Stimulated activated effector memory CD8-positive, alpha-beta T cell treated with anti-CD3 and anti-CD28 coated beads, Interleukin-12 subunit alpha, Interleukin-12 subunit beta, amount 100 ng/mL, for 72 hours (primary cell): ENCODE measurements around the gene ATP4A.

Experiments used
- ATAC-seq: fragments of 150-1000 bp; cut with Tn5 transposase; 2 replicates; pipeline ENCODE4 v1.10.0; 2021
- DNase-seq, 2 donors: peaks; one replicate each; pipeline ENCODE4 v3.0.0; 2021 to 2022; ENCODE audit warnings: low spot score in 2 of 2
- H3K27ac Mint-ChIP-seq: one replicate; pipeline ENCODE4 v1.8.0; 2022; ENCODE audit warnings: mild to moderate bottlenecking, mixed read lengths
- H3K36me3 Mint-ChIP-seq: one replicate; pipeline ENCODE4 v1.8.0; 2022; ENCODE audit warnings: mild to moderate bottlenecking, mixed read lengths
- H3K4me1 Mint-ChIP-seq: one replicate; pipeline ENCODE4 v1.8.0; 2022; ENCODE audit warnings: mixed read lengths
- H3K4me3 Mint-ChIP-seq: one replicate; pipeline ENCODE4 v1.8.0; 2022; ENCODE audit warnings: mild to moderate bottlenecking, mixed read lengths
- H3K9me3 Mint-ChIP-seq: one replicate; pipeline ENCODE4 v1.8.0; 2022; ENCODE audit warnings: mixed read lengths

Gene ATP4A

DNA sequence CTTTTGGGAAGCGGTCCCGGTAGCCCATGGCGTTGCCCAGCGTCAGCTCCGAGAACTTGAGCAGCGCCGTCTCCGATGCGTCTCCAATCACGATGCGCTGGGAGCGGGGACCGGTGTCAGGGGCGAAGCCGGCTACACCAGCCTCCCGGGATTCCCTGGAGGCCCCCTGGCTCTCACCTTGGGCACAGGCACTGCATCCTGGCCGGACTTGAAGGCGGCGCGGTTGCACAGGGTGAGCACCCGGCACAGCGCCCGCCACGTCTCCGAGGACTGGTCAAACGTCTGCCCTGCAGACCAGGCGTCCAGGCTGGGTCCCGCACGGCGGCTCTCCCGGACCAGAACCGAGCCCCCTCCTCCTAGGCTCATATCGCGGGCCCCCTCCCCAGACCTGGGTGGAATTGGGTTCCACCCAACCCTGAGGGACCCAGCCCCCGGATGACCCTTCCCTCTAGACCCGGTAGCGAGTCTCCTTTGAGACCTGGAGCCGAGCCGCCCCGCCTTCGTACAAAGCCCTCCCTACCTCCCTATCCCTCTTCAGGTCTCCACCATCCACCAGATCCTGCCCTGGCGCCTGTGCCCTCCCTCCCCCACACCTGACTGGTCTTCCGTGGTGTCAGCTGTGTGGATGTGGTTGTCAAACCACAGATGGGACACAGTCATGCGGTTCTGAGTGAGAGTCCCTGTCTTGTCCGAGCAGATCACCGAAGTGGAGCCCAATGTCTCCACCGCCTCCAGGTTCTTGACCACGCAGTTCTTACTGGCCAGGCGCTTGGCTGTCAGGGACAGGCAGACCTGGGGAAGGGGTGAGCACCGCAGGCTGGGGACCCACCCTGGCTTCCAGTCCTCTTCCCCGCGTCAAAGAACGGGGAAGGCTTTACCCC is 4.8 kb downstream of the ATP4A start:
- no peaks in the 10 kb centered on the region for H3K9me3 Mint-ChIP-seq
- DNase-seq (no peak), ATAC-seq (no peak)
- no peaks in the 10 kb centered on the region for H3K36me3 Mint-ChIP-seq
- peak overlapping the region; percentile 67 for H3K4me3 Mint-ChIP-seq
- no peak overlapping the region for H3K27ac Mint-ChIP-seq
- peaks cover 12% of the 10 kb centered on the region for H3K4me1 Mint-ChIP-seq

DNA sequence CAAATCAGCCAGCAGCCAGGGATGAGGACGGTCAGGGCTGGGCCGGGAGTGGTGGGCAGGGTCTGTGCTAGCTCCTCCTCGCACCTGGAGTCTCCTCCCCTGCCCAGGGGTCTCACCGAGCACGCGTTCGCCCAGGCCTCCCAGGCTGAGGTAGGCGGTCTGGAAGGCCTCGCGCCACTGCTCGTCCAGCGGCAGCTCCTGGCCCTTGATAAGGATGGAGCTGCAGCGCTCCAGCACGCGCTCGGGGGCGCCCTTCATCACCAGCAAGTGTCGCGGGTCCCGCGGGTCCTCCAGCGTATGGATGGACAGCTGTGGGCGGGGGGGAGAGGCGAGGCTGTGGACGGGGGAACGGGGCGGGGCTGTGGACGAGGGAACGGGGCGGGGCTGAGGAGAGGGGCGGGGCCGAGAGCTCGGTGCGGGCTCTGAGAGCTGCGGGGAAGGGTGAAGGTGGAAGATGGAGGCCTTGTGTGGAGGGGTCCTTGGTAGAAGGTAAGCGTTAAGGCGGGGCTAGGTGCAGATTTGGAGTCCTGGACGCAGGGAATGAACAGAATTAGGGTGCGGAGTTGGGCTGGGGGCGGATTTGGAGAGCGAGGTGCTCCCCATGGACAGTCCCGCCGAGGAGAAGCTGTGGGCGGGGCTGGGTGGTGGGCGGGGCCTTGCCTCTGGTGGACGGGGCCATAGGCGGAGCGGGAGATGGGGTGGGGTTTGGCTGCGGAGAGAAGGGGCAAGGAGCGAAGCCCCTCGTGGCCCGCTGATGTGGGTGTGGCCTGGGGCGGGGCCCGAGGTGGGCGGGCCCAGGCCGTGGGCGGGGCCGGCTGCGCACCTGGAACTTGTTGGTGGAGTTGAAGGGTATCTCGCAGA is 5.7 kb downstream of the ATP4A start:
- H3K4me1 Mint-ChIP-seq = peaks cover 12% of the 10 kb centered on the region
- peak; percentile 60 for ATAC-seq

DNA sequence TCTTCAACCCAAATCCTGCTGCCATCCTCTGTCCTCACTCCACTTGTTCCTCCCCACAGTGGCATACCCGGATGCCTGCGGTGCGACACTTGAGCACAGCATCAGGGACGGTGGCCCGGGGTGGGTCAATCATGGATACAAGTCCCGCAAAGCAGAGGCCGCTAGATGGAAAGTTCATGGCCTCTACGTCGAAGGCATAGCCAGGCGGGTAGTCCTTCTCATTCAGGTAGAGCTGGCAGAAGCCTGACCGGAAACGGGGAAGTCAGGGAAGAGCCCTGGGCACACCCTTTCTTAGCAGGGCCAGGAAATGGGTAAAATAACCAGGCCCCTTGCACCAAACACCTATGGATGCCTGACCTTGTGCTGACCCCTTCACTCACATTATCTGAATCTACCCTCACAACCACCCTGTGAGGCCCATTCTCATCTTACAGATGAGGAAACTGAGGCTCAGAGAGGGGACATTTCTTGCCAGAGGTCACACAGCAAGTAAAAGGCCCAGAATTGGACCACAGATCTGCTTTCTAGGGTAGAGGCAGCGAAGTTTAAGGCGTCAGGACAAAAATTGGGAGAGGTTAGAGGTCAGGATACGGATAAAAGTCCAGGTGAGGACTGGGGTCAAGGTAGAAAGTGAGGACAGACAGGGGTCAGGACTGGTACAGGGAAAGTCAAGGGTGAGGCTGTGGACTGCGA is 6.5 kb downstream of the ATP4A start:
- no peaks in the 10 kb centered on the region for H3K9me3 Mint-ChIP-seq
- H3K27ac Mint-ChIP-seq = no peak overlapping the region
- DNase-seq (no peak), ATAC-seq (no peak)
- H3K36me3 Mint-ChIP-seq = no peaks in the 10 kb centered on the region
- peak overlapping the region; percentile 67 for H3K4me3 Mint-ChIP-seq
- H3K4me1 Mint-ChIP-seq = peaks cover 12% of the 10 kb centered on the region

More for the DNA sequence above, 5.7 kb downstream of the ATP4A start:
- peak in 1 of 2 donors; percentile 60 for DNase-seq
- H3K9me3 Mint-ChIP-seq = no peaks in the 10 kb centered on the region
- peak overlapping the region; percentile 67 for H3K4me3 Mint-ChIP-seq
- H3K27ac Mint-ChIP-seq = no peak overlapping the region
- no peaks in the 10 kb centered on the region for H3K36me3 Mint-ChIP-seq

DNA sequence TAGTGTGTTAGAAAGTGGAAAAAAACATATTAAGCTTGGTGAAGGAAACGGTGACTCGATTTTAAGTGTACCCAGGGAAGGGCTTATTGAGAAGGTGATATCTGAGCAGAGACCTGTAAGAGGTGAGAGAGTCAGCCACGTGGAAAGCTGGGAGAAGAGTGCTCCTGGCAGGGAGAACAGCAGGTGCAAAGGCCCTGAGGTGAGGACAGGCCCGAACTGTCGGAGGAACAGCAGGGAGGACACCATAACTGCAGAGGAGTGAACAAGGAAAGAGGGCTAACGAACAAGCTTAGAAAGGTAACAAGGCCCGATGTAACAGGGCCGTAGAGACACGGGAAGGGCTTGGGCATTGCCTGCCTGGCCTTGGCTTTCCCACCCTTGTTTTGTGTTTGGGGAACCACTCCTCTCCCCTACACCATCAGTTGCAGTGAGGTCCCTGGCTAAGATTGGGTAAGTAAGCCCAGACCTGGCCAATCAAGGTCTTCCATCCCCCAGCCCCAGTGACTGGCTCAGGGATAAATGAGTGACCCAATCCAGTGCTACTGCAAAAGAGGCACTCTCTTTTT is 7.3 kb downstream of the ATP4A start:
- Mint-ChIP-seq H3K4me3 (no peak overlapping the region), H3K4me1 (peaks cover 12% of the 10 kb centered on the region), H3K27ac (no peak overlapping the region), H3K36me3 (no peaks in the 10 kb centered on the region), H3K9me3 (no peaks in the 10 kb centered on the region)
- no peak for ATAC-seq
- no peak for DNase-seq

DNA sequence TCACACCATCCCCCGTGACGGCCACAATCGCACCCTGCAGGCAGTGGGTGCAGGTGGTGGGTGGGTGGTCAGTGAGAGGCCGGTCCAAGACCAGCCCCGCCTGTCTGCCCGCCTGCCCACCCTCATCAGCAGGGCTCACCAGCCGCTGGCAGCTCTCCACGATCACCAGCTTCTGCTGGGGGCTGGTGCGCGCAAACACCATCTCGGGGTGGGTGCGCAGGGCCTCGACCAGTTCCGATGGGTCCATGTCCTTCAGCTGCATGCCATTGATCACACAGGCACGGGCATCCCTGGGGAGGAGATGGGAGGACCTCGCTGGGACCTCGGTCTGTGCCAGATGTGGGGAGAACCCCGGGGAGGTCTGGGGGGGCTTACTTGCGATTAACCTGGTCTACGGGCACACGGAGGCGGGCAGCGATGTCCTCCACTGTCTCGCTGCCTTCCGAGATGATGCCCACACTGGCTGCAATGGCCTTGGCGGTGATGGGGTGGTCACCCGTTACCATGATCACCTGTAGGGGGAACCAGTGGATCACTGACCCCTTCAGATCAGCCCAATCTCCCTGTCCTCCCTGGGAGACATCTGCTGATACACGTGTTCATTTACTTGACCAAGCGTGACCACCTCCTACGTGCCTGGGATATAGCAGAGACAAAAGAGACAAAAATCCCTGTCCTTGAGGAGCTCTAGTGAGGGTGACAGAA is 8.0 kb downstream of the ATP4A start:
- ATAC-seq = no peak
- Mint-ChIP-seq H3K9me3 (no peaks in the 10 kb centered on the region), H3K27ac (no peak overlapping the region)

DNA sequence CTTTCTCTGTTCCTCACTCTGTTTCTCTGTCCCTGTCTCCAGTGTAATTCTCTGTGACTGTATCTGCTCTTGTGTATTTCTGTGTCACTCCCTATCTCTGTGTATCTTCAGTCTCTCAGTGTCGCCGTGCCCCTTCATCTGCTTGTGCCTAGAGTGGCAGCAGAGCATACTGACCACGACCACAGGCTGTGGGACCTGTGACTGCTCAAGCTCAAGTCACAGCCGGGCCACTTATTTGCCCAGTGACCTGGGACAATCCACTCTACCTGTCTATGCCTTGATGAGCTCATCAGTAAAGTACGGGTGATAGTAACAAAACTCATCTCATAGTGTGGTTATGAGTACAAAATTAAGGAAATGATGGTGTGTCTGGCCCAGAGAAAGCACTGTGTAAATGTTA is 9.4 kb downstream of the ATP4A start:
- Mint-ChIP-seq H3K4me3 (no peak overlapping the region), H3K9me3 (no peaks in the 10 kb centered on the region), H3K36me3 (peaks cover 17% of the 10 kb centered on the region), H3K4me1 (peaks cover 17% of the 10 kb centered on the region), H3K27ac (no peak overlapping the region)
- ATAC-seq = peak; percentile 7
- no peak for DNase-seq

More for the DNA sequence above, 8.0 kb downstream of the ATP4A start:
- no peak for DNase-seq
- Mint-ChIP-seq H3K4me3 (no peak overlapping the region), H3K4me1 (peaks cover 12% of the 10 kb centered on the region), H3K36me3 (peaks cover 4% of the 10 kb centered on the region)

- no peak for ATAC-seq
- Mint-ChIP-seq H3K9me3 (no peaks in the 10 kb centered on the region), H3K4me3 (no peak overlapping the region), H3K27ac (no peak overlapping the region), H3K4me1 (peaks cover 23% of the 10 kb centered on the region), H3K36me3 (peaks cover 20% of the 10 kb centered on the region)
- no peak for DNase-seq
Observed at GRCh38 chr19:35553385-35554000, 10.0 kb downstream of the ATP4A start.

DNA sequence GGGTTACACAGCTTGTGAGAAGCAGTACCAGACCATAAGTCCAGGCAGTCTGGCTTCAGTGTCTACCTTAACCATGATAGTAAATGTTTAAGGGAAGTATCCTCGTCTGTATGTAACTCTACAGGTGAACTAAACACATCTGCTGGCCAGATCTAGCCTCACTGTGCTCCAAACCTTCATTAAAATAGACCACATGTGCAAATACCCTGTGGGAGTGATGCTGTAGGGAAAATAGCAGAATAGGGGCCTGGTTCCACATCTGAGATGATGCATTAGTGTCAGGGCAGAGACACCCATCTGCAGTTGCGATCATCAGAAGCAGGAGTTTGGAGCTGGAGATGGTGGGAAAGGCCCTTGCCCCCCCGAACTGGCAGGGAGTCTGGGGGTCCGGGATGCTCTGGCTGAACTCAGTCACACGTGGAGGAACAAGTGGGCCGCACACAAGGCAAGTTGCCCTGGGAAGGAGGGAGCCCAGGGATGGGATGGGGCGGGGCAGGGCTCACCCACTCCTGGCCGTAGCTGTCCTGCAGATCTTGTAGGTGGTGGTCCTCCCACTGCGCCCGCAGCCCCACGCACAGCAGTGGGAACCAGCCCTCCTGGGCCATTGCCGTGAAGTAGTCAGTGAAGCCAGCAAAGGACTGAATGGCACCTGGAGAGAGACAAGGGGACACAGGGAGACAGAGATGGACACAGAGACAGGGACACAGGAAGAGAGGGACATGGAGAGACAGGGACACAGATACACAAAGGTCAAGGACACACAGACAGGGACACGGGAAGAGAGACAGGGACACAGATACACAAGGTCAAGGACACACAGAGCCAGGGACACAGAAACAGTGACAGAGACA is 10.7 kb downstream of the ATP4A start:
- H3K36me3 Mint-ChIP-seq = peaks cover 20% of the 10 kb centered on the region
- H3K4me1 Mint-ChIP-seq = peaks cover 21% of the 10 kb centered on the region
- no peak for DNase-seq
- H3K27ac Mint-ChIP-seq = no peak overlapping the region
- no peaks in the 10 kb centered on the region for H3K9me3 Mint-ChIP-seq
- no peak for ATAC-seq
- H3K4me3 Mint-ChIP-seq = no peak overlapping the region

- DNase-seq (no peak), ATAC-seq (no peak)
- Mint-ChIP-seq H3K27ac (no peak overlapping the region), H3K9me3 (no peaks in the 10 kb centered on the region), H3K4me1 (peaks cover 25% of the 10 kb centered on the region), H3K4me3 (no peak overlapping the region), H3K36me3 (peaks cover 33% of the 10 kb centered on the region)
Observed at GRCh38 chr19:35551091-35551810, 12.2 kb downstream of the ATP4A start.

DNA sequence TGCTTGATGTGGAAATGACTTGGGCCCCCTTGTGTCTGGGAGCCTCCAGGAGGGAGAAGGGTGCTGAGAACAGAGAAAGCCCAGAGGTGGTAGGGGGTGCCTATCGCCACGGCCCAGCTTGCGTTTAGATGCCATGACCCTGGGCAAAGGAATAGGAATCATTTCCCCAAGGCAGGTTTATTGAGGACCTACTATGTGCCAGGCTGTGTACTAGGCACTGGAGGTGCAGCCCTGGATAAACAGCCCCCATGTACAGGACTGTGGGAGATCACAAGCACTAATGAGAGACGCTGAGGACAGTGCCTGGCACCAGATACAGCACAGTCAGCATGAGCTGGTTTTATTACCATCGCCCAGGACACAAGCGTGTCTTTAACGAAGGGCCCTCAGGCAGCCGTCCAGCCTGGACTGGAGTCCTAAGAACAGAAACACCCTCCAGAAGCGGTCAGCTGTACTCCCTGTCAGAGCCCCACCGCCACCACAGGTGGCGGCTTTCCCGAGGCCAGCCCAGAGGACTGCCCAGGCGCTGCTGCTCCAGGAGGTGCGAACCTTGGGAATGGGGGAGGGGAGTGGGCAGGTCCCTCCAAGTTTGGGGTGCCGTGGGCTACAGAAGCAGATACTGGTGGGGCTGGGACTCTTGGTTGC is 13.5 kb downstream of the ATP4A start:
- Mint-ChIP-seq H3K27ac (peak overlapping the region; percentile 41), H3K36me3 (peaks cover 41% of the 10 kb centered on the region), H3K9me3 (no peaks in the 10 kb centered on the region), H3K4me1 (peaks cover 28% of the 10 kb centered on the region), H3K4me3 (no peak overlapping the region)
- DNase-seq (no peak), ATAC-seq (no peak)

- peaks cover 48% of the 10 kb centered on the region for H3K36me3 Mint-ChIP-seq
- no peak for ATAC-seq
- peaks cover 35% of the 10 kb centered on the region for H3K4me1 Mint-ChIP-seq
- peak; percentile 34 to 70 for DNase-seq
- peak overlapping the region; percentile 41 for H3K27ac Mint-ChIP-seq
- H3K4me3 Mint-ChIP-seq = no peak overlapping the region
- H3K9me3 Mint-ChIP-seq = no peaks in the 10 kb centered on the region
Observed at GRCh38 chr19:35549174-35549788, 14.2 kb downstream of the ATP4A start.

- Mint-ChIP-seq H3K4me1 (peaks cover 44% of the 10 kb centered on the region), H3K4me3 (peak overlapping the region; percentile 92), H3K36me3 (peaks cover 51% of the 10 kb centered on the region), H3K9me3 (no peaks in the 10 kb centered on the region), H3K27ac (peak overlapping the region; percentile 94)
- no peak for DNase-seq
- ATAC-seq = no peak
Observed at GRCh38 chr19:35546532-35546931, 16.9 kb downstream of the ATP4A start.
